ENCODE results near the gene CEPT1. TPM values are rescaled to one million over a fixed set of nuclear protein-coding genes. Genes with fewer than 3 reads are reported as not detected.

CEPT1 gene
- total and polyA plus RNA-seq, 3 experiments from 2014 or later, result 23.4 to 41.3 (median 38.9) TPM

Other genes with a start within 250 kb of the CEPT1 start
- 10 to 100 TPM; 14.1 to 15.6 TPM for gene LRIF1, start 176.3 kb upstream of the CEPT1 start, total RNA-seq
- 30.2 TPM for gene LRIF1, start 176.3 kb upstream of the CEPT1 start, polyA plus RNA-seq
- 10 to 100 TPM; 25.0 to 27.8 TPM for gene DRAM2, start 130 bp upstream of the CEPT1 start, total RNA-seq
- 69.3 TPM for gene DRAM2, start 130 bp upstream of the CEPT1 start, polyA plus RNA-seq
- gene DENND2D, start 60.4 kb downstream of the CEPT1 start, total RNA-seq, result 100 to 1,000 TPM; 185 to 196 TPM
- 258 TPM for gene DENND2D, start 60.4 kb downstream of the CEPT1 start, polyA plus RNA-seq
- gene CHI3L2, start 87.5 kb downstream of the CEPT1 start, total RNA-seq, result 1 to 10 TPM; 1.6 to 1.9 TPM
- gene CHI3L2, start 87.5 kb downstream of the CEPT1 start, polyA plus RNA-seq, result 20.8 TPM
- not detected for gene CHIA, start 150.6 kb downstream of the CEPT1 start, total RNA-seq
- not detected for gene CHIA, start 150.6 kb downstream of the CEPT1 start, polyA plus RNA-seq

Measured in CD8-positive, alpha-beta memory T cell (primary cell).